GM19351 (cell line): ENCODE results near the gene LCE2D.
"Not testable (repeated sequence)": the region's sequence is repeated elsewhere in the genome, so short reads cannot be mapped to it uniquely, and the experiment has no call there.

Experiments used
- ATAC-seq: cut with Tn5 transposase; IDR thresholded peaks from one replicate; pipeline ENCODE4 v1.9.1; 2021; ENCODE audit warnings: mild to moderate bottlenecking, moderate library complexity; ENCODE audit not compliant: unreplicated experiment

The LCE2D gene, protein sequence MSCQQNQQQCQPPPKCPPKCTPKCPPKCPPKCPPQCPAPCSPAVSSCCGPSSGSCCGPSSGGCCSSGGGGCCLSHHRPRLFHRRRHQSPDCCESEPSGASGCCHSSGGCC

DNA sequence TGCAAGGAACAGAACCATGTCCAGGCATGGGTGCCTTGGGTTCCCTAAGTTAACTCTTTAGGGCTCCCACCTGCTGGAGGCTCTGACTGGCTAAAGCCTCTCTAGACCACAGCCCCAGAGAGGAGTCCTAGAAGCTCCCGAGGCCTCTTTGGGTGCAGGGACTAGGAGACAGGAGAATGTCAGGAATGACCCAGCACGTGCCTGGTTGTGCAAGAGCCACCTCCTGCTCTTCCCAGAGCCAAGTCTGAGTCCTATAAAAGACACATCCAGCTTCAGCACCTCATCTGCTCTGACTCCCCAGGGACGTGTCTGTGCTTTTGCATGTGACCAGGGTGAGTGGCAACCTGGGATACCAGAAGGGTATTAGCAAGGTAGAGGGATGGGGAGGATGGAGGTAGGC is at the start of gene LCE2D:
LCE2D (plus strand) TSS at position 283 of the 400 bp plus-strand sequence. CDS start 726 bp downstream, outside the sequence.
- ATAC-seq = no peak

GRCh38 chr1:152613511-152613910 is 49.7 kb upstream of the LCE2D start, which contains the start of gene LCE3B:
Gene LCE3B (plus strand): TSS chr1:152613811. CDS start chr1:152613811, 0 bp downstream.
- ATAC-seq = no peak

GRCh38 chr1:152621993-152622392 is 41.2 kb upstream of the LCE2D start:
- ATAC-seq = no peak

DNA sequence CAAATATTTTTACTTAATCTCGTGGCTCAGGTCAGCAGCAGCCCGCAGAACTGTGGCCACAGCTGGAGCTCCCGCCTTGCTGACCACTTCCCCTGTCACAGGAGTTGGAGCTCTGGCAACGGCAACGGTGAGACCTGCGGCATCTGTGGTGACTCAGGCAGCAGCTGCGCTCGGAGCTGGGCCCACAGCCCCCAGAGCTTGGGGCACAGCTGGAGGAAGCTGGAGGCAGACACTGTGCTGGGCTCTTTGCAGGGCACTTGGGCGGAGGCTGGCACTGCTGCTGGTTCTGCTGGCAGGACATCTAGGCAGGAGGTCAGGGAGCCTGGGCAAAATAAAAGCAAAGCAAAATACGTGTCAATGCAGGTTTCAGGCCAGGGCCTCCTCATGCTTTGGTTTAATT is 40.4 kb upstream of the LCE2D start, which contains the start of gene LCE3A:
LCE3A (minus strand) TSS at position 301 of the 400 bp plus-strand sequence; CDS start at position 301, 0 bp downstream.
- ATAC-seq = no peak

DNA sequence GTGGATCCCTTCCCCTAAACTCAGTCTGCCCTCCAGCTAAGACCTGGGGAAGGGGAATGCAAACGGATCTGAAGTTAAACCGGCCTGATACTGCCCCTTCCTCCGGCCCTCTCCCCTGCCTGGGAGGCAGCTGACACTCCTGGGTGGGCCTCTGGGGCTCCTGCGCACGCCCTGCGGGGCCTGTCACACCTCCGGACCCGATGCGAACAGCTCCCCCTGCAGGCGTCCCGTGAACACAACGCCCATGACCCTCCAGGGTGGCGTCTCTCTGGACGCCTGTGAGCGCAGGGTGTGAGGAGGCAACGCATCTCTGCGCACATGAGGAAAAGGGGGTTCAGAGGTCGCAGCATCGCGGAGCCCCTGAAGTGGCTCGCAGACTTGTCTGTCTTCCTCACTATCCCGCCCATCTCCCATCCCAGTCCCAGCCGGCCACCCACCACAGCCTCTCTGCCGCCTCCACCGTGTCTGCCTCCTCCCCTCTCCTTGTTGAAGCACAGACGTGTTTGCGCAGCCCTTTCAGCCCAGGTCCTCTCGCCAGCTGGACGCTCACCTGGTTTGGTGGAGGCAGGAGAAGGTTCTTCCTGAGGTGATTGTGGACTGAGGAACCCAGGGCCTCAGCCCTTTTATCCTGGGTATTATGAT is 39.9 kb upstream of the LCE2D start:
- no peak for ATAC-seq

- no peak for ATAC-seq
Observed at GRCh38 chr1:152626744-152627143, 36.4 kb upstream of the LCE2D start.

GRCh38 chr1:152630596-152630995 is 32.6 kb upstream of the LCE2D start:
- no peak for ATAC-seq

GRCh38 chr1:152640351-152640750 is 22.8 kb upstream of the LCE2D start:
- no peak for ATAC-seq

DNA sequence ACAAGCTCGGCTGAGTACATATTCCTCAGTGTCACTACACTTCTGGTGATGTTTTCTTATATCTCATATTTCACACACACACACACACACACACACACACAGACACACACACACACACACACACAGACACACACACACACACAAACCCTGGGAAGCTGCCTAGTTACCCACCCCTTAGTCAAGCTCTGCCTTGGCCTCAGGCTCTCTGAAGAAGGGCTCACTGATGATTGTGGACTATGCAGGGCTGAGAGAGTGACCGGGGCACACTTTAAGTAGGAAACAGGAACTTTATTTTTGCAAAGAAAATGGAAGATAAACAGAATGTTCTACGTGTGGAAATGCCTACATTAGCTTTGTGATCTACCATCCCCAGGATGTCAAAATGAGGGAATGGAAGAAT is 19.2 kb upstream of the LCE2D start:
- no peak for ATAC-seq

- no peak for ATAC-seq
Observed at GRCh38 chr1:152645146-152645545, 18.0 kb upstream of the LCE2D start.

- ATAC-seq = no peak
Observed at GRCh38 chr1:152646656-152647055, 16.5 kb upstream of the LCE2D start.

- no peak for ATAC-seq
Observed at GRCh38 chr1:152654110-152654509, 9.1 kb upstream of the LCE2D start.

DNA sequence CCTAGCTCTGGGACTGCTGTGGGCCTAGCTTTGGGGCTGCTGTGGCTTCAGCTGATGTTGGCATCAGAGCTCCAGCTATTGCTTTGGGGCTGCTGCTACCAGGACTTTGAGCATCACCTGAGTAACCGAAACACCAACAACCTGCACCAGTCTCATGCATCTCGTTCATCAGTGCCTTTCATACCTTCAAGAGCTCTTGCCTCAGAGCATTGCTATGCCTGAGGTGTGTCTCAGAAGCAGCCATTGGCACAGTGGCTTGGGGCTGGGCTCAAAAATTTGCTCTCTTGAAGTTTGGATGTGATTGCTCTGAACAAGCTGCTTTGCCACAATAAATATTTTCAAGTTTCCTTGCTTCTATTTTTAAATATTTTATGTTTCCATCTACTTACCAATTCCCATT is 6.7 kb upstream of the LCE2D start:
- ATAC-seq = no peak

DNA sequence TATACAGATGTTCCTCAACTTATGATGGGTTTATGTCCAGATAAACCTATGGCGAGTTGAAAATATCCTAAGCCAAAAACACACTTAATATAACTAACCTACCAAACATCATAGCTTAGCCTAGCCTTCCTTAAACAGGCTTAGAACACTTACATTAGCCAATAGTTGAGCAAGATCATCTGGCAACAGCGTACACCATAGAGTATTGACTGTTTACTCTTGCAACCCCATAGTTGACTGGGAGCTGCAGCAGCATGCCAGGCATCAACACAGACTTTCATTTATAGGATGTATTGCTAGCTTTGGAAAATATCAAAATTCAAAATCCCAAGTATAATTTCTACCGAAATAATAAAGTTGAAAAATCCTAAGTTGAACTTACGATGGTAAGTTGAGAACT is 5.5 kb upstream of the LCE2D start:
- ATAC-seq = no peak

- no peak for ATAC-seq
Observed at GRCh38 chr1:152658649-152659048, 4.5 kb upstream of the LCE2D start.

DNA sequence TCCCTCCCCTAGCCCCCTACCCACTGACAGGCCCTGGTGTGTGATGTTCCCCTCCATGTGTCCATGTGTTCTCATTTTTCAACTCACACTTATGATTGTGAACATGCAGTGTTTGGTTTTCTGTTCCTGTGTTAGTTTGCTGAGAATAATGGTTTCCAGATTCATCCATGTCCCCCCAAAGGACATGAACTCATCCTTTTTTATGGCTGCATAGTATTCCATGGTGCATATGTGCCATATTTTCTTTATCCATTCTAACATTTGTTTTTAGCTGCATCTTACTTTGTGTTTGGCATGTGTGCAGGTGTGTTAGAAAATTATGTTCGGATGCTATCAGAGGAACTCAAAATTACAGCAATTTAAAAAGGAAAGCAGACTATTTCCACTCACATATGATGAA is 3.0 kb downstream of the LCE2D start:
- ATAC-seq = not testable (repeated sequence)

GRCh38 chr1:152667648-152668047 is 4.5 kb downstream of the LCE2D start:
- no peak for ATAC-seq

DNA sequence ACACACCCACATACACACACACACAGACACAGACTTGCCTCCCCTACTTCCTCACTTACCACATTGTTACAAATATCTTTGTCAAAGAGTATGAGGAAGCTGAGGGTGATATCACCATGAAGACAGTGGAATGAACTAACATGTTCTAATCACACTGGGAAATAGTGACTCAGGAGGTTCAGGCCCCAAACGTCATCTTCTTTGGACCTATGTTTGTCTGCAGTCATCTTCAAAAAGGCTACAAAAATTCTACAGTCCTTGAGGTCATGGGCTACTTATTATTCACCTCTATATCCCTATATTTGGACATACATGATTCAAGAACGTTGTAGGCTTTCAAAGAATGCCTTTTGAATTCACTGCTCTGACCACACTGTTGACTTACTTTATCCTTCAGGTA is 9.8 kb downstream of the LCE2D start:
- no peak for ATAC-seq

GRCh38 chr1:152674983-152675382 is 11.8 kb downstream of the LCE2D start, which contains the start of gene LCE2C:
Gene LCE2C (plus strand): TSS chr1:152675279. CDS start chr1:152676016, 737 bp downstream.
- not testable (repeated sequence) for ATAC-seq

- ATAC-seq = no peak
Observed at GRCh38 chr1:152679459-152679858, 16.3 kb downstream of the LCE2D start.

DNA sequence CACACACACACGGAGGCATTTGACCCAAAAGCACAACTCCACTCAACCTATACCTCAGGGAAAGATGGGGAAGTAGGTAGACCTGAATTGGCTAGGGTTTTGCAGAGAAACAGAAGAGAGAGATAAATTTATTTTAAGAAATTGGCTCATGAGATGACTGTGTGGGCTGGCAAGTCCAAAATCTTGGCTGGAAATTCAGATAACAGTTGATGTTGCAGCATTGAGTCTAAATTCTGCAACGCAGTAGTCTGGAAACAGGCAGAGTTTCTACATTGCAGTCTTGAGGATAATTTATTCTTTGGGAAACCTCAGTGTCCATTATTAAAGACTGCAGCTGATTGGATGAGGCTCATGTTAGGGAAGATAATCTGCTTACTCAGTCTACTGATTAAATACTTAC is 18.4 kb downstream of the LCE2D start:
- no peak for ATAC-seq

DNA sequence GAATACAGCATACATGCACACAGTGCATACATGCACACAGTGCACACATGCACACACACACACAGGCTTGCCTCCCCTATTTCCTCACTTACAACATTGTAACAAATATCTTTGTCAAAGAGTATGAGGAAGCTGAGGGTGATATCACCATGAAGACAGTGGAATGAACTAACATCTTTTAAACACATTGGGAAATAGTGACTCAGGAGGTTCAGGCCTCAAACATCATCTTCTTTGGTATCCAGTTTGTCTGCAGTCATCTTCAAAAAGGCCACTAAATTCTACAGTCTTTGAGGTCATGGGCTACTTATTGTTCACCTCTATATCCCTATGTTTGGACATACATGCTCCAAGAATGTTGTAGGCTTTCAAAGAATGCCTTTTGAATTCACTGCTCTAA is 20.7 kb downstream of the LCE2D start:
- ATAC-seq = no peak

- ATAC-seq = not testable (repeated sequence)
Observed at GRCh38 chr1:152685823-152686222, 22.6 kb downstream of the LCE2D start, which contains the start of gene LCE2B. Gene LCE2B (plus strand): TSS chr1:152686123. CDS start chr1:152686844, 721 bp downstream.
